ENCODE data around the gene PARG.
A peak's percentile ranks its signal among the peaks of the same experiment; 100 is the strongest.
"Not testable (repeated sequence)": the region's sequence is repeated elsewhere in the genome, so short reads cannot be mapped to it uniquely, and the experiment has no call there.

Gene PARG

GRCh38 chr10:49830016-49830415 is 111.8 kb downstream of the PARG start:
- DNase-seq (ENCODE audit: low read depth), result no peak

- DNase-seq (ENCODE audit: low read depth), result no peak
Measured at GRCh38 chr10:49827297-49827696, 114.5 kb downstream of the PARG start.

- no peak for DNase-seq (ENCODE audit: low read depth)
Measured at GRCh38 chr10:49819234-49819958, 122.4 kb downstream of the PARG start.

GRCh38 chr10:49817845-49818244 is 124.0 kb downstream of the PARG start:
- DNase-seq (ENCODE audit: low read depth), result peak; percentile 5

- no peak for DNase-seq (ENCODE audit: low read depth)
Measured at GRCh38 chr10:49803988-49804387, 137.8 kb downstream of the PARG start.

- no peak for DNase-seq (ENCODE audit: low read depth)
Measured at GRCh38 chr10:49798275-49798674, 143.6 kb downstream of the PARG start.

- DNase-seq (ENCODE audit: low read depth), result no peak
Measured at GRCh38 chr10:49791100-49791499, 150.7 kb downstream of the PARG start.

- no peak for DNase-seq (ENCODE audit: low read depth)
Measured at GRCh38 chr10:49784681-49785080, 157.1 kb downstream of the PARG start.

GRCh38 chr10:49783645-49784044 is 158.2 kb downstream of the PARG start:
- DNase-seq (ENCODE audit: low read depth), result no peak

- DNase-seq (ENCODE audit: low read depth), result peak; percentile 47
Measured at GRCh38 chr10:49781247-49781646, 160.6 kb downstream of the PARG start.

- DNase-seq (ENCODE audit: low read depth), result no peak
Measured at GRCh38 chr10:49778197-49778596, 163.6 kb downstream of the PARG start.

- DNase-seq (ENCODE audit: low read depth), result no peak
Measured at GRCh38 chr10:49776851-49777250, 165.0 kb downstream of the PARG start.

GRCh38 chr10:49775014-49775413 is 166.8 kb downstream of the PARG start:
- no peak for DNase-seq (ENCODE audit: low read depth)

GRCh38 chr10:49772944-49773343 is 168.9 kb downstream of the PARG start:
- not testable (repeated sequence) for DNase-seq (ENCODE audit: low read depth)

- not testable (repeated sequence) for DNase-seq (ENCODE audit: low read depth)
Measured at GRCh38 chr10:49771046-49771445, 170.8 kb downstream of the PARG start.

- no peak for DNase-seq (ENCODE audit: low read depth)
Measured at GRCh38 chr10:49769692-49770091, 172.1 kb downstream of the PARG start.

- DNase-seq (ENCODE audit: low read depth), result no peak
Measured at GRCh38 chr10:49768731-49769130, 173.1 kb downstream of the PARG start.

- DNase-seq (ENCODE audit: low read depth), result no peak
Measured at GRCh38 chr10:49768329-49768728, 173.5 kb downstream of the PARG start.
